SU-DHL-6 (cell line): ENCODE data around the gene HLF.
"Not testable (repeated sequence)": the region's sequence is repeated elsewhere in the genome, so short reads cannot be mapped to it uniquely, and the experiment has no call there.

ENCODE experiments used
- EZH2phosphoT487 ChIP-seq: fragments of 200-600 bp; sonication (generic), shearing (Covaris generic); conservative IDR thresholded peaks from 2 replicates; pipeline ENCODE4 v1.6.1; 2018; ENCODE audit warnings: mild to moderate bottlenecking, antibody characterized with exemption, low read length, moderate library complexity, mixed read lengths
- TF ChIP-seq, protein P1 (sequence below): fragments of 200-600 bp; sonication (generic); IDR thresholded peaks from one replicate; pipeline ENCODE4 v1.5.1; 2017; ENCODE audit warnings: antibody characterized with exemption, mild to moderate bottlenecking, low read length, moderate library complexity; ENCODE audit not compliant: insufficient read depth, poor library complexity, severe bottlenecking

GRCh38 chr17:55328514-55328913, 63.8 kb downstream of the HLF start:
- TF ChIP-seq, protein P1, sequence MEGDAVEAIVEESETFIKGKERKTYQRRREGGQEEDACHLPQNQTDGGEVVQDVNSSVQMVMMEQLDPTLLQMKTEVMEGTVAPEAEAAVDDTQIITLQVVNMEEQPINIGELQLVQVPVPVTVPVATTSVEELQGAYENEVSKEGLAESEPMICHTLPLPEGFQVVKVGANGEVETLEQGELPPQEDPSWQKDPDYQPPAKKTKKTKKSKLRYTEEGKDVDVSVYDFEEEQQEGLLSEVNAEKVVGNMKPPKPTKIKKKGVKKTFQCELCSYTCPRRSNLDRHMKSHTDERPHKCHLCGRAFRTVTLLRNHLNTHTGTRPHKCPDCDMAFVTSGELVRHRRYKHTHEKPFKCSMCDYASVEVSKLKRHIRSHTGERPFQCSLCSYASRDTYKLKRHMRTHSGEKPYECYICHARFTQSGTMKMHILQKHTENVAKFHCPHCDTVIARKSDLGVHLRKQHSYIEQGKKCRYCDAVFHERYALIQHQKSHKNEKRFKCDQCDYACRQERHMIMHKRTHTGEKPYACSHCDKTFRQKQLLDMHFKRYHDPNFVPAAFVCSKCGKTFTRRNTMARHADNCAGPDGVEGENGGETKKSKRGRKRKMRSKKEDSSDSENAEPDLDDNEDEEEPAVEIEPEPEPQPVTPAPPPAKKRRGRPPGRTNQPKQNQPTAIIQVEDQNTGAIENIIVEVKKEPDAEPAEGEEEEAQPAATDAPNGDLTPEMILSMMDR = not testable (repeated sequence)
- not testable (repeated sequence) for TF ChIP-seq EZH2phosphoT487
